Left lung (tissue), 10 donors: Measurements from ENCODE around the gene ADAMTSL4. TPM values are rescaled to one million over a fixed set of nuclear protein-coding genes. Genes with fewer than 3 reads are reported as not detected.

Experiments used
- ATAC-seq: fragments of 200-7000 bp; cut with Tn5 transposase; one replicate; pipeline ENCODE4 v1.9.1; 2020; ENCODE audit warnings: moderate library complexity
- DNase-seq, 4 donors: peaks; one replicate each; pipeline ENCODE4 v3.0.0-alpha.2; 2013 to 2020
- H3K27ac ChIP-seq, 2 donors: fragments of 200-600 bp; sonication (generic) in 1 of 2; one replicate each; pipeline versions ENCODE4 v1.5.0 to v1.8.0; 2020 to 2021
- H3K27me3 ChIP-seq, 2 donors: fragments of 200-600 bp; sonication (generic) in 1 of 2; one replicate each; pipeline versions ENCODE4 v1.5.0 to v1.8.0; 2020 to 2021
- H3K36me3 ChIP-seq, 2 donors: fragments of 200-600 bp; sonication (generic) in 1 of 2; one replicate each; pipeline versions ENCODE4 v1.5.0 to v1.8.0; 2020 to 2021
- H3K4me1 ChIP-seq, 2 donors: fragments of 200-600 bp; one replicate each; pipeline ENCODE4 v1.8.0; 2021
- H3K4me3 ChIP-seq, 2 donors: fragments of 200-600 bp; sonication (generic) in 1 of 2; one replicate each; pipeline versions ENCODE4 v1.5.0 to v1.8.0; 2020 to 2021; ENCODE audit warnings: mild to moderate bottlenecking in 1 of 2
- H3K9me3 ChIP-seq, 2 donors: fragments of 200-600 bp; sonication (generic) in 1 of 2; one replicate each; pipeline versions ENCODE4 v1.5.0 to v1.8.0; 2020 to 2021
- CTCF ChIP-seq, 2 donors: fragments of 200-600 bp; sonication (generic) in 1 of 2; IDR thresholded peaks; one replicate each; pipeline versions ENCODE4 v1.5.0 to v1.8.0; 2021; ENCODE audit warnings: antibody characterized with exemption in 2 of 2
- intact Hi-C, 2 donors: fragments of 100-400 bp; cut with DNase I; formaldehyde crosslinking; loops; one replicate each; pipeline versions ENCODE4 v1.11.2 to v1.14.2; 2022
- polyA plus RNA-seq, 6 donors: library from polyadenylated mRNA; unstranded; fragments of 120-200 nt; gene quantifications; one replicate each; pipeline ENCODE4 v1.2.1, GENCODE V29; 2013; ENCODE audit not compliant: insufficient read length in 6 of 6
- total RNA-seq, 2 donors: library from RNA; stranded (reverse); fragmentation: NEBNext Ultra II Directional; extraction: Animal tissue kit (Norgen Biotek cat#: 25700); gene quantifications; one replicate each; pipeline ENCODE4 v1.2.1, GENCODE V29; 2021
- donor health status: DM: no; HTN: yes; CAD: no.
- donor health status: DM: no; HTN: no; CAD: no.

The ADAMTSL4 gene
- total and polyA plus RNA-seq, 8 donors, result 13.0 to 76.0 (median 20.1) TPM

GRCh38 chr1:150560011-150560438 is 10.8 kb downstream of the ADAMTSL4 start:
- Histone ChIP-seq H3K27ac (peak overlapping the region; percentile 100), H3K4me3 (peak overlapping the region in 1 of 2 donors; percentile 50), H3K36me3 (peaks cover 0 to 45% of the 10 kb centered on the region in 2 donors), H3K4me1 (peaks cover 44 to 68% of the 10 kb centered on the region in 2 donors), H3K9me3 (no peaks in the 10 kb centered on the region), H3K27me3 (no peaks in the 10 kb centered on the region)
- peak in 3 of 4 donors; percentile 70 to 90 (median 75) for DNase-seq
- intact Hi-C loops, result loop anchor here in 1 of 2 donors (5.0 kb wide), 1 partner anchor 62 kb away; no protein-coding TSS in a partner anchor
- peak; percentile 23 for ATAC-seq
- peak; percentile 91 to 94 for TF ChIP-seq CTCF (IDR thresholded peaks at IDR 0.05)

DNA sequence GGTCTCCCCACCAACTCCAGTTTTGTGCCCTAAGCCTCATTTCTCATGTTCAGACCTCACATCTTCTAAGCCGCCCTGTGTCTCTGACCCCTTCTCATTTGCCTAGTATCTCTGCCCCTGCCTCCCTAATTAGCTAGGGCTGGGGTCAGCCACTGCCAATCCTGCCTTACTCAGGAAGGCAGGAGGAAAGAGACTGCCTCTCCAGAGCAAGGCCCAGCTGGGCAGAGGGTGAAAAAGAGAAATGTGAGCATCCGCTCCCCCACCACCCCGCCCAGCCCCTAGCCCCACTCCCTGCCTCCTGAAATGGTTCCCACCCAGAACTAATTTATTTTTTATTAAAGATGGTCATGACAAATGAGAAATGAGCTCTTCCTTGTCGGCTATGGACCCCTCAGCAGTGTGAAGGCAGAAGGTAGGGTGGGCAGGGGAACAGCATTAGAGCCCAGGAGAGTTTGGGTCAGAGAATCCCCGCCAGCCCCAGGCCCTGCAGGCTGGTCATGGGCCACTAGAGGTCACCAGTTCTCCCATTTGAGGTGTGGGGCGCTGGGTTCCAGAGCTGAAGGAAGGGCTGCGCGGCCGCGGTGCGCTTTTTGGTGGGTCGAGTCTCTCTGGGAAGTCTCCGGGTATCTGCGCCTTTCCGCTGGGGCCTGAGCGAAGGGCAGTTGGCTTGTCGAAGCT is 11.5 kb downstream of the ADAMTSL4 start:
- intact Hi-C loops, result loop anchor here in 1 of 2 donors (5.0 kb wide), 1 partner anchor 62 kb away; no protein-coding TSS in a partner anchor
- Histone ChIP-seq H3K9me3 (no peaks in the 10 kb centered on the region), H3K4me3 (peak overlapping the region; percentile 33 to 50), H3K27me3 (no peaks in the 10 kb centered on the region), H3K27ac (peak overlapping the region; percentile 100), H3K4me1 (peaks cover 49 to 75% of the 10 kb centered on the region in 2 donors), H3K36me3 (peaks cover 0 to 38% of the 10 kb centered on the region in 2 donors)
- peak in 3 of 4 donors; percentile 91 to 94 (median 92) for DNase-seq
- ATAC-seq, result peak; percentile 66
- TF ChIP-seq CTCF (IDR thresholded peaks at IDR 0.05), result peak; percentile 79 to 87

GRCh38 chr1:150561254-150561973 is 12.2 kb downstream of the ADAMTSL4 start:
- Histone ChIP-seq H3K4me3 (peak overlapping the region; percentile 33 to 50), H3K4me1 (peaks cover 56 to 82% of the 10 kb centered on the region in 2 donors), H3K9me3 (no peaks in the 10 kb centered on the region), H3K36me3 (peaks cover 0 to 31% of the 10 kb centered on the region in 2 donors), H3K27me3 (no peaks in the 10 kb centered on the region), H3K27ac (peak overlapping the region; percentile 100)
- intact Hi-C loops, result loop anchor here in 1 of 2 donors (5.0 kb wide), 1 partner anchor 61 kb away; no protein-coding TSS in a partner anchor
- ATAC-seq (peak; percentile 82), DNase-seq (peak; percentile 96 to 97 (median 96))
- no peak for TF ChIP-seq CTCF (IDR thresholded peaks at IDR 0.05)

DNA sequence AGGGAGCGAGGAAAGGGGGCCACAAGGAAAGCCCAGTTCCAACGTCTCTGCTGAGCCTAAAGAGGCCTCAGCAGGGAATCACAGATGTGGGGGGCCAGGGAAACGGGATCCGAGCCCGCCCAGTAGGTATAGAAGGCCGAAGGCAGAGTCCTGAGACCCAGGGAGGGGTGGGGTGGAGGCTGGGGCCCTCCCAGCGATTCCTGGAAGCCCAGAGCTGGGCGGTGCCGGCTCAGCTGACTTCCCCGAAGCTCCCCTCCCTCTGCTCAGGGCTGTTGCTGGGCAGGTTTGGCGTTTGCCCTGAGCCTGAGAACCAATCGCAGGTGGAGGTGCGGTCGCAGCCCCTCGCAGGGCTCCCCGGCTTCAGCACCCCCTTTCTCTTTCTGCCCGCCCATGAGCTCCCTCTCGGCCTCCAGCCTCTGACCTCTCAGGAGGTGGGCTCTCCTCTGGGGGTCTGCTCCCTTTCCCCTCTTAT is 12.8 kb downstream of the ADAMTSL4 start:
- ATAC-seq (peak; percentile 76), DNase-seq (peak; percentile 86 to 98 (median 96))
- TF ChIP-seq CTCF (IDR thresholded peaks at IDR 0.05), result no peak
- Histone ChIP-seq H3K4me3 (peak overlapping the region; percentile 33 to 50), H3K9me3 (no peaks in the 10 kb centered on the region), H3K27ac (peak overlapping the region; percentile 100), H3K36me3 (peaks cover 0 to 28% of the 10 kb centered on the region in 2 donors), H3K27me3 (no peaks in the 10 kb centered on the region), H3K4me1 (peaks cover 61 to 87% of the 10 kb centered on the region in 2 donors)
- intact Hi-C loops, result loop anchor here in 1 of 2 donors (5.0 kb wide), 1 partner anchor 60 kb away; no protein-coding TSS in a partner anchor
